Tibial nerve (tissue), 4 donors: ENCODE measurements around the gene ISCA2.

Experiments used
- CTCF ChIP-seq, 5 experiments: fragments of 200-600 bp in 3 of 5; fragments of 450-650 bp in 2 of 5; sonication (generic) in 3 of 5; IDR thresholded peaks; one replicate each; pipeline ENCODE4 v1.5.1; 2016 to 2019; ENCODE audit warnings: antibody characterized with exemption in 5 of 5, mild to moderate bottlenecking in 3 of 5, moderate library complexity in 2 of 5
- EP300 ChIP-seq, 2 donors: sonication (generic); formaldehyde crosslinking; IDR thresholded peaks; one replicate each; pipeline ENCODE4 v1.6.1; 2017; ENCODE audit warnings: antibody characterized with exemption in 2 of 2, mild to moderate bottlenecking in 1 of 2
- POLR2A ChIP-seq, 2 donors: fragments of 450-650 bp; IDR thresholded peaks; one replicate each; pipeline ENCODE4 v1.6.1; 2017; ENCODE audit warnings: antibody characterized with exemption in 2 of 2, mild to moderate bottlenecking in 2 of 2, moderate library complexity in 2 of 2

DNA sequence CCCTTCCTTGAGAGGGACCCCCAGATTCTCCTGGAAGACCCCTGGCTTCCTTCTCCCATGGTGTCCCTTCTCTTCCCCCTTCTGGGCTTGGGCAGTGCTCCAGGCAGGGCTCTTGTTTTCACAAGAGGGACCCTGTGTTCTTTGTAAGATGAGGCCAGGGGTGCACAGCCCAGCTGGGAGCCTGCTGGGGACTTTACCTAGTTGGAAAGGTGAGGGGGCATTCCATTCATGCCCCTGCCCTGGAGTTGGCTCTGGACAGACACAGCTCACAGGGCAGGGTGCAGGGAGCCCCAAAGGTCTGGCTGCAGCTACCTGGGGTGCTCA, 31.2 kb downstream of the ISCA2 start:
- TF ChIP-seq CTCF (IDR thresholded peaks at IDR 0.05) (no peak), EP300 (IDR thresholded peaks at IDR 0.05) (no peak), POLR2A (IDR thresholded peaks at IDR 0.05) (no peak)
